T follicular helper cell (primary cell): ENCODE results near the gene NAGS.
"Not testable (repeated sequence)": the region's sequence is repeated elsewhere in the genome, so short reads cannot be mapped to it uniquely, and the experiment has no call there.

Source experiments
- DNase-seq: peaks from one replicate; pipeline ENCODE4 v3.0.0-alpha.2; 2020; ENCODE audit warnings: low read depth

NAGS gene

GRCh38 chr17:44006598-44007345 lies 2.4 kb downstream of the NAGS start:
- DNase-seq, result peak; percentile 96

- DNase-seq, result no peak
Observed at GRCh38 chr17:44007346-44008204, 3.2 kb downstream of the NAGS start.

GRCh38 chr17:44008205-44008909 lies 3.9 kb downstream of the NAGS start:
- DNase-seq, result no peak

GRCh38 chr17:44010966-44011647 lies 6.7 kb downstream of the NAGS start:
- DNase-seq, result no peak

GRCh38 chr17:44011876-44012275 lies 7.5 kb downstream of the NAGS start:
- no peak for DNase-seq

- DNase-seq, result no peak
Observed at GRCh38 chr17:44012391-44012790, 8.0 kb downstream of the NAGS start.

GRCh38 chr17:44012874-44013273 lies 8.5 kb downstream of the NAGS start:
- no peak for DNase-seq

- no peak for DNase-seq
Observed at GRCh38 chr17:44014133-44014436, 9.7 kb downstream of the NAGS start.

- peak; percentile 85 for DNase-seq
Observed at GRCh38 chr17:44014437-44015172, 10.2 kb downstream of the NAGS start, which contains the start of gene TMEM101. Gene TMEM101, minus strand, starts transcription at chr17:44014963. Its CDS starts 11 bp downstream, at chr17:44014952.

GRCh38 chr17:44021227-44021626 lies 16.8 kb downstream of the NAGS start:
- DNase-seq, result not testable (repeated sequence)

GRCh38 chr17:44022246-44022645 lies 17.8 kb downstream of the NAGS start:
- no peak for DNase-seq

GRCh38 chr17:44023545-44024270 lies 19.3 kb downstream of the NAGS start:
- no peak for DNase-seq

GRCh38 chr17:44024271-44024663 lies 19.8 kb downstream of the NAGS start:
- no peak for DNase-seq

- DNase-seq, result no peak
Observed at GRCh38 chr17:44024853-44025252, 20.4 kb downstream of the NAGS start.

- DNase-seq, result no peak
Observed at GRCh38 chr17:44029736-44030135, 25.3 kb downstream of the NAGS start.

- DNase-seq, result no peak
Observed at GRCh38 chr17:44030482-44030881, 26.1 kb downstream of the NAGS start.

- DNase-seq, result no peak
Observed at GRCh38 chr17:44033861-44034408, 29.5 kb downstream of the NAGS start.

- not testable (repeated sequence) for DNase-seq
Observed at GRCh38 chr17:44034688-44035087, 30.3 kb downstream of the NAGS start.

GRCh38 chr17:44037471-44037870 lies 33.0 kb downstream of the NAGS start:
- no peak for DNase-seq

- DNase-seq, result no peak
Observed at GRCh38 chr17:44038604-44039011, 34.2 kb downstream of the NAGS start.
